K562 (cell line): ENCODE results near the gene ANKRD33. TPM values are rescaled to one million over a fixed set of nuclear protein-coding genes. Genes with fewer than 3 reads are reported as not detected.

Source experiments
- BACH1 ChIP-seq: fragments of 200-800 bp; sonication (Bioruptor generic); IDR thresholded peaks from 2 replicates; pipeline ENCODE4 v1.6.1; 2016; ENCODE audit warnings: missing genetic modification characterization, missing compliant biosample characterization
- DDX20 ChIP-seq: fragments of 450-650 bp; IDR thresholded peaks from 2 replicates; pipeline ENCODE4 v1.6.1; 2016; ENCODE audit warnings: missing genetic modification characterization, low read depth, mild to moderate bottlenecking, missing compliant biosample characterization, moderate library complexity
- DMBX1 ChIP-seq: fragments of 250-450 bp; sonication (Bioruptor Pico); IDR thresholded peaks from 2 replicates; pipeline ENCODE4 v1.8.0; 2022; ENCODE audit warnings: inconsistent platforms, mild to moderate bottlenecking, moderate library complexity, borderline replicate concordance
- DNMT1 ChIP-seq: fragments of 450-650 bp; IDR thresholded peaks from 2 replicates; pipeline ENCODE4 v1.6.1; 2016; ENCODE audit warnings: antibody characterized with exemption, mild to moderate bottlenecking
- HDAC8 ChIP-seq: fragments of 450-650 bp; IDR thresholded peaks from 2 replicates; pipeline ENCODE4 v1.6.1; 2016; ENCODE audit warnings: mild to moderate bottlenecking, missing genetic modification characterization, moderate library complexity, missing compliant biosample characterization
- NFE2L1 ChIP-seq: fragments of 450-650 bp; IDR thresholded peaks from 2 replicates; pipeline ENCODE4 v1.6.1; 2016; ENCODE audit warnings: missing genetic modification characterization, low read depth, mild to moderate bottlenecking, missing compliant biosample characterization, moderate library complexity, borderline replicate concordance
- NFRKB ChIP-seq: fragments of 450-650 bp; IDR thresholded peaks from 2 replicates; pipeline ENCODE4 v1.6.1; 2016; ENCODE audit warnings: low read depth
- RBM34 ChIP-seq: fragments of 200-400 bp; formaldehyde crosslinking; IDR thresholded peaks from 2 replicates; pipeline ENCODE4 v1.6.1; 2018; ENCODE audit warnings: low read length, borderline replicate concordance; ENCODE audit not compliant: insufficient read depth
- SAFB2 ChIP-seq: fragments of 200-400 bp; formaldehyde crosslinking; IDR thresholded peaks from 2 replicates; pipeline ENCODE4 v1.6.1; 2018; ENCODE audit warnings: borderline replicate concordance, low read length, low read depth, moderate library complexity; ENCODE audit not compliant: severe bottlenecking
- SMARCA5 ChIP-seq: fragments of 450-650 bp; IDR thresholded peaks from 2 replicates; pipeline ENCODE4 v1.6.1; 2016
- ZNF766 ChIP-seq: fragments of 200-800 bp; sonication (Bioruptor generic); conservative IDR thresholded peaks from 2 replicates; pipeline ENCODE4 v1.6.1; 2016; ENCODE audit warnings: missing genetic modification characterization, missing compliant biosample characterization
- polyA plus RNA-seq, 8 experiments: library from polyadenylated mRNA; depleted of rRNA in 4 of 8; stranded (reverse) in 5 of 8; unstranded in 3 of 8; fragments of >200 nt; fragmentation: Nextera tagmentation in 2 of 8; fragmentation: Illumina TruSeq in 1 of 8; extraction: Ambion mirVana in 2 of 8; extraction: Trizol in 1 of 8; gene quantifications; 2 replicates each; pipeline versions ENCODE4 v1.2.1 to v1.2.3, GENCODE V29; 2011 to 2014; ENCODE audit warnings: inconsistent platforms in 1 of 8, missing spikeins in 1 of 8
- total RNA-seq, 7 experiments: library from RNA; depleted of rRNA in 6 of 7; stranded (reverse); fragments of >200 nt in 6 of 7; fragmentation: Illumina TruSeq in 2 of 7; extraction: Trizol in 2 of 7; gene quantifications; 2 replicates each; pipeline versions ENCODE4 v1.2.1 to v1.2.3, GENCODE V29; 2011 to 2021; ENCODE audit warnings: low replicate concordance in 1 of 7
- TF ChIP-seq, protein P1 (sequence below): fragments of 450-650 bp; formaldehyde crosslinking; conservative IDR thresholded peaks from 2 replicates; pipeline ENCODE4 v1.4.0; 2022; ENCODE audit warnings: mild to moderate bottlenecking, missing genetic modification characterization

ANKRD33 gene
- total and polyA plus RNA-seq, 9 of the 15 experiments (the other 6 are each of a cell fraction or from before 2014, with no cell fraction given): 0.04 to 0.11 (median 0.07) TPM; not detected in 4

DNA sequence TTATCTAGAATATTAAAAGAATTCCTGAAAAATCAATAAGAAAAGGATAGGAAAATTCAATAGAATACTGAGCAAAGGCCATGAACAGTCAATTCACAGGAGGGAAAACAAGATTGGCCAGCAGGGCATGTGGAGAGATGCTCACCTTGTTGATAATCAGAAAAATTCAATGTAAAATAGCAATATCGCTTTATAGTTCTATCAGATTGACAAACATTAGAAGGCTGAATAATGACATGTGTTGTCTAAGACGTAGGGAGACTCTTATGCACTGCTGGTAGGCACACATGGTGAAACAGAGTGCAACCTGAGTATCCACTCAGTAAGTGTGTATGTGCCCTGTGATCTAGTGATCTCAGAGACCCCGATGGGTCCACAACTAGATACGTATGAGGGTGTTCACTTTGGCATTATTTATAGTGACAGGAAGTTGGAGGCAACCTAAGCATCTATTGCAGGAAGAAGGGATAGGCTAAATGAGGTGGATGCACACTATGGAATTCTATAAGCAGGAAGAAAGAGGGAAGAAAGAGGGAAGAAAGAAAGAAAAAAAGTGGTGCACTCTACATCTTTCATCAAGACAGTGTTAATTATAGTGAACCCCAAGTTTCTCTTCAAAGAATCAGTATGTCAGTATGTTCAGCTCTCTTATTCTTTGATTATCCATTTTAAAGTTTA is 3.8 kb upstream of the ANKRD33 start (continued):
- no peak for TF ChIP-seq SAFB2
- TF ChIP-seq ZNF766 (CRISPR knock-in tag): peak; percentile 63
- no peak for TF ChIP-seq BACH1 (tag)
- peak; percentile 72; the same call in 1 of the 2 replicates for TF ChIP-seq DMBX1 (CRISPR knock-in tag)
- no peak for TF ChIP-seq RBM34
- TF ChIP-seq, protein P1, sequence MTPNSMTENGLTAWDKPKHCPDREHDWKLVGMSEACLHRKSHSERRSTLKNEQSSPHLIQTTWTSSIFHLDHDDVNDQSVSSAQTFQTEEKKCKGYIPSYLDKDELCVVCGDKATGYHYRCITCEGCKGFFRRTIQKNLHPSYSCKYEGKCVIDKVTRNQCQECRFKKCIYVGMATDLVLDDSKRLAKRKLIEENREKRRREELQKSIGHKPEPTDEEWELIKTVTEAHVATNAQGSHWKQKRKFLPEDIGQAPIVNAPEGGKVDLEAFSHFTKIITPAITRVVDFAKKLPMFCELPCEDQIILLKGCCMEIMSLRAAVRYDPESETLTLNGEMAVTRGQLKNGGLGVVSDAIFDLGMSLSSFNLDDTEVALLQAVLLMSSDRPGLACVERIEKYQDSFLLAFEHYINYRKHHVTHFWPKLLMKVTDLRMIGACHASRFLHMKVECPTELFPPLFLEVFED (CRISPR knock-in tag): no peak
- 0 out of 2 replicates have a peak, but pooled peaks have one; percentile 21 for TF ChIP-seq SMARCA5
- TF ChIP-seq NFRKB: peak; percentile 74
- peak; percentile 61 for TF ChIP-seq DDX20 (tag)
- TF ChIP-seq NFE2L1 (tag): peak; percentile 8; the same call in 1 of the 2 replicates
- peak; percentile 73; the same call in 1 of the 2 replicates for TF ChIP-seq DNMT1
- TF ChIP-seq HDAC8 (tag): peak; percentile 51; the same call in 1 of the 2 replicates
- TF ChIP-seq, all 486 proteins: peak for 36
